Activated effector memory CD4-positive, alpha-beta T cell treated with anti-CD3 and anti-CD28 coated beads, Interleukin-2, amount 50 U/mL, for 16 hours (primary cell): ENCODE data around the gene SETD1A.
"Not testable (repeated sequence)": the region's sequence is repeated elsewhere in the genome, so short reads cannot be mapped to it uniquely, and the experiment has no call there.

ENCODE experiments used
- DNase-seq: peaks from one replicate; pipeline ENCODE4 v3.0.0-alpha.2; 2020

Gene SETD1A

GRCh38 chr16:30930160-30930571, 27.4 kb upstream of the SETD1A start:
- no peak for DNase-seq

GRCh38 chr16:30931068-30931650, 26.4 kb upstream of the SETD1A start:
- DNase-seq: no peak

DNA sequence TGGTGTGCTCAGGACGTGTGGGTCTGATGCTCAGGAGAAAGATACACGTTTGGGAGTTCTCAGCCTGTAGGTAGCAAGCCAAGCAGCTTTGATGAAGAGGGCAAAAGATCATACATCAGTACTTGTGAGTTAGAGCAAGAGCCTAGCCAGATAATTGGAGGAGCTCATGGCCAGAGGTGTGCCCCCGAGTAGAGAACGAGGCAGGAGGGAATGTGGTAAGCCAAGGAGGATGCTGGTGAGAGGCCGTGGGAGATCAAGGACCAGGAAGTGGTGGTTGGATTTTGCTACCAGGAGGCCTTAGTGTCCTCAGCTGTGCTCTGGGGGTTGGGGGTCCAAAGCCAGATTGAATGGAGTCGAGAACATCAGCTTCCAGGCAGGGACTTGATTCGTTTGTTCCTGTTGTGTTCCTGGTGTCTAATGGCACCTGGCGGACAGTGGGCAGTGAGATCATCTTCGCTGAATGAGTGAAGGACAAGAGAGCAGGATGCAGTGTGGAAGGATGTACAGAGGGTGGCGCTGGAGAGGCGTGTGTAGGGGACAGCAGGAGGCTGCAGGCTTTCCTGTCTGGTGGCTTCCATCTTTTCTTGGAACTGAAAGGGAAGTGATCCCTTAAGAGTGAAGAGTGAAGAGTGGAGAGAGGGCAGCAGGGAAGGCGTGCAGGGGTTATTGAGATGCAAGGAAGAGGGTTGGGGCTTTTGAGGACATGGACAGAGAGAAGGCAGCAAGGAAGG, 22.6 kb upstream of the SETD1A start:
- no peak for DNase-seq

DNA sequence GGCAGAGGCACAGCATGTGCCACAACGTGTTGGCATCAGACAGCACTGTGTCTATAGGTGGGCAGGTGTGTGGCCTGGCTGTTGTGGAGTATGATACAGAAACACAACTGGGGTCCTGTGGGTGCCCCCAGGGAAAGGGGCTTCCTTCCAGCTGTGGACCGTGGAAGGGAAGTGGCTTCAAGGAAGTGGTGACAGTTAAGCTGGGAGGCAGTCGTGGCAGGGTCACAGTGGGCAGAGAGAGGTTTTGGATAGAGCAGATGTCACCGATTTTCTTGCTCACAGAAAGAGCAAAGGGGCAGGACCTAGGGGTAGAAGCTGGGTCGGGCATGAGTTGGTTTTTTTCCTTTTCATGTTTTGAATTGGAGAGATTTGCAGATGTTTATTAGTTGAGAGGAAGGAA, 19.9 kb upstream of the SETD1A start:
- no peak for DNase-seq

GRCh38 chr16:30939571-30939970, 18.0 kb upstream of the SETD1A start:
- not testable (repeated sequence) for DNase-seq

DNA sequence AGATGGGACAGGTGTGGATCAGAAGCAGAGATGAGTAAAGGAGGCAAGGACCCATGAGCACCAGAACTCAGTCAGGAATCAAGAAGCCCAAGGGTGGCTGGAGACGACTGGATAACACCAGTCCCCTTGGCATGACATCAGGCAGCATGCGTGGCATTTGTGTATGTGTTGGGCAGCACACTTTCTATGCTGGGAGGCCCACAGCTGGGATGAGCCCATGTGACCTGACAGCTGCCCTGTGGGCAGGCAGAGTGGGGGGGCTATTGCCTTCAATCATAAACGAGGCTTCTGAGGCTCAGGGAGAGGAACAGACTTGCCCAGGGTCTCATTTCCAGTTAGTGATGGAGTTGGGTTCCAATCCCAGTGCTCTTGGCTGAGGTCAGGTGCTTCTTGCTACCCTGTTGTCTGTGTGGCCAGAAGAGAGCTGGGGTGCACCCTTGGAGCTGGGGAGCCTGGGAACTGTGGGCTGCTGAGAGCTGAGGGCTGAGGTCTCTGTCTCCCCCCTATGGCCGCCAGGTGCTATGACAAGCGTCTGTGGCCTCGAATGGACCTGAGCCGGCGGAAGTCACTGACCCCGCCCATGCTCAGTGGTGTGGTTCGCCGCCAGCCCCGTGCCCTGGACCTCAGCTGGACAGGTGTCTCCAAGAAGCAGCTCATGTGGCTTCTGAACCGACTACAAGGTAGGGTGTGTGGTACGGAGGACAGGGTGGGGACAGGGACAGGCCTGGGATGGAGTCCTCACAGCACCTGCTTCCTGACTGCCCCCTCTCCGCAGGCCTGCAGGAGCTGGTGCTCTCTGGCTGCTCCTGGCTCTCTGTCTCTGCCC, 15.7 kb upstream of the SETD1A start:
- peak; percentile 87 for DNase-seq

DNA sequence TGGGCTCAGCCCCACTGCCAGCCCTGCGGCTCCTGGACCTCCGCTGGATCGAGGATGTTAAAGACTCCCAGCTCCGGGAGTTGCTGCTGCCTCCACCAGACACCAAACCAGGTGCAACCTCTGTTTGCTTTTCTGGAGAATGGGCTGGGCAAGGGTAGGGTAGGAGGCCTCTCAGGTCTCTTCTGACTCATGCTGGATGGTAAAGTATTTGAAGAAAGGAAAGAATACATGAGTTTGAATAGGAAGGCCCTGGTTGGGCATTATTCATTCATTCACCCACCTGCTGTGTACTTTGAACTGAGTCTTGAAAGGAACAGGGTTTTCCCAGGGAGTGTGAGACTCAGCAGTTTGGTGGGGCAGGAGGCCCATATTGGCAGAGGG, 15.1 kb upstream of the SETD1A start:
- DNase-seq: no peak

DNA sequence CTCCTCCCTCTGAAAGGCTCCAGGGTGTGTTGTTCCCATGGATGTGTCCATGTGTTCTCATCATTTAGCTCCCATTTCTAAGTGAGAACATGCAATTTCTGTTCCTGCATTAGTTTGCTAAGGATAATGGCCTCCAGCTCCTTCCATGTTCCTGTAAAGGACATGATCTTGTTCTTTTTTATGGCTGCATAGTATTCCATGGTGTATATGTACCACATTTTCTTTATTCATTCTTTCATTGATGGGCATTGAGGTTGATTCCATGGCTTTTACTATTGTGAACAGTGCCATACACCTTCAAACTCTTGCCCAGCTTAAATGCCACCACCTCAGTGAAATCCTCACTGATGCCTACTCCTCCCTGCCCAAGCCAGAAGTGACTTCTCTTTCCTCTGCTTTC, 13.2 kb upstream of the SETD1A start:
- no peak for DNase-seq

DNA sequence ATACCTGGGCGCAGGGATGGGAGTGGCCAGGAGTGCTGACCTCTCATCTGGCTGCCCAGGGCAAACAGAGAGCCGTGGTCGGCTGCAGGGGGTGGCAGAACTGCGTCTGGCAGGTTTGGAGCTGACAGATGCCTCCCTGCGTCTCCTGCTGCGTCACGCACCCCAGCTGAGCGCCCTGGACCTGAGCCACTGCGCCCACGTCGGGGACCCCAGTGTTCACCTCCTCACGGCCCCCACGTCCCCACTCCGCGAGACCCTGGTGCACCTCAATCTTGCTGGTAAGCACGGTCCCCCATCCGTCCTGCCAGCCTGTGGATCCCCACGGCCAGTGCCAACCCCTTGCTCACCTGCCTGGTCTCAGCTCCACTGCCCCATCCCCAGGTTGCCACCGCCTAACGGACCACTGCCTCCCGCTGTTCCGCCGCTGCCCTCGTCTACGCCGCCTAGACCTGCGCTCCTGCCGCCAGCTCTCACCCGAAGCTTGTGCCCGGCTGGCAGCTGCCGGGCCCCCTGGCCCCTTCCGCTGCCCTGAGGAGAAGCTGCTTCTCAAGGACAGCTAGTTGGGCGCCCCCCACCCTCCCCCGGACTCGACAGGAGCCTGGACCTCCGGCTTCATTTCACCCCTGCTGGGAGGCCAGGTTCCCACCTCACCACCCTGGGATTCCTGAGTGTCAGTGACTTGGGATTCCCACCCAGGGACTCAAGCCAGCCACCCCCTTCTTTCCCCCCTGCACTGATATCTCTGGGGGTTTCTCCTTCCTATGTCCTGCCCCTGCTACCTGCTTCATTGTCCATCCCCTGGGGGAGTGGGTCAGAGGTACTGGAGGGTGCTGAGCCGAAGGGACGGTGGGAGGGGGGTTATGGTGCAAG, 10.6 kb upstream of the SETD1A start:
- DNase-seq: no peak

- DNase-seq: no peak
These were observed 10.1 kb upstream of the SETD1A start for GRCh38 chr16:30947541-30947858.

- no peak for DNase-seq
These were observed 9.5 kb upstream of the SETD1A start for GRCh38 chr16:30947859-30948666.

- DNase-seq: peak; percentile 80
These were observed 8.6 kb upstream of the SETD1A start, which contains the start of gene ORAI3 for GRCh38 chr16:30948667-30949649. TSS of gene ORAI3 (plus strand) at chr16:30949068. CDS start at chr16:30949290, 222 bp downstream.

GRCh38 chr16:30949650-30950515, 7.7 kb upstream of the SETD1A start:
- DNase-seq: peak; percentile 72

GRCh38 chr16:30950516-30951065, 7.0 kb upstream of the SETD1A start:
- DNase-seq: no peak

DNA sequence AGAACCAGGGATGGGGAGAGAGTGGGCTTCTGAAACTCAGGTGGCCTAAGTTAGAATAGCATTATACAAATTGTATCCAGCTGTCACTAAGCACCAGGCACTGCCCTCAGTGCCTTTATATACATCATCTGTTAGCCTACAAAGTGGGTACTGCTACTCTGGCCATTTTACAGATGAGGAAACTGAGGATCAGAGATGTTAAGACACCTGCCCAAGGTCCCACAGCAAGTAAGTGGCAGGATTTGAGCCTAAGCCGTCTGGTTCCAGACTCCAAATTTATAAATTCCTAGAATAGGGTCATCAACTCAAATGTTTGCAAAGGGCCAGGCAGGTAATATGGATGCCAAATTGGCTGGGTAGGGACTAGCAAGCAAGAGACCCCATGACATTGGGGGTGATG, 6.4 kb upstream of the SETD1A start:
- DNase-seq: no peak

- DNase-seq: no peak
These were observed 5.8 kb upstream of the SETD1A start for GRCh38 chr16:30951750-30952149.

DNA sequence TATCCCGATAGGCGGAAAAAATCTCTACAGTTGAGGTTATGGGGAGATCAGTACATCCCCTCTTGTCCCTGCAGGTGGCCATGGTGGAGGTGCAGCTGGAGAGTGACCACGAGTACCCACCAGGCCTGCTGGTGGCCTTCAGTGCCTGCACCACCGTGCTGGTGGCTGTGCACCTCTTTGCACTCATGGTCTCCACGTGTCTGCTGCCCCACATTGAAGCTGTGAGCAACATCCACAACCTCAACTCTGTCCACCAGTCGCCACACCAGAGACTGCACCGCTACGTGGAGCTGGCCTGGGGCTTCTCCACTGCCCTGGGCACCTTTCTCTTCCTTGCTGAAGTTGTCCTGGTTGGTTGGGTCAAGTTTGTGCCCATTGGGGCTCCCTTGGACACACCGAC, 4.4 kb upstream of the SETD1A start:
- DNase-seq: no peak

- DNase-seq: peak; percentile 86
These were observed 3.9 kb upstream of the SETD1A start for GRCh38 chr16:30953511-30954124.

- no peak for DNase-seq
These were observed 2.6 kb upstream of the SETD1A start for GRCh38 chr16:30954993-30955392.
